ENCODE data around the gene ANKS1A. TPM values are rescaled to one million over a fixed set of nuclear protein-coding genes. Genes with fewer than 3 reads are reported as not detected.
"Not testable (repeated sequence)": the region's sequence is repeated elsewhere in the genome, so short reads cannot be mapped to it uniquely, and the experiment has no call there.

ANKS1A gene
- polyA plus RNA-seq, 1 donor: 64.0 TPM

- peak; percentile 98 for DNase-seq
These were observed 1.1 kb upstream of the ANKS1A start, which contains the start of gene TAF11 for GRCh38 chr6:34887753-34888513. Gene TAF11, minus strand, starts transcription at chr6:34888042. Its CDS starts 85 bp downstream, at chr6:34887957.

- no peak for DNase-seq
These were observed 570 bp upstream of the ANKS1A start for GRCh38 chr6:34888514-34888856.

GRCh38 chr6:34890533-34890925 is 1.5 kb downstream of the ANKS1A start:
- DNase-seq: peak; percentile 3

GRCh38 chr6:34891296-34891695 is 2.2 kb downstream of the ANKS1A start:
- no peak for DNase-seq

- no peak for DNase-seq
These were observed 5.6 kb downstream of the ANKS1A start for GRCh38 chr6:34894693-34895092.

GRCh38 chr6:34897130-34897529 is 8.1 kb downstream of the ANKS1A start:
- no peak for DNase-seq

- DNase-seq: no peak
These were observed 8.7 kb downstream of the ANKS1A start for GRCh38 chr6:34897716-34898115.

- DNase-seq: not testable (repeated sequence)
These were observed 10.7 kb downstream of the ANKS1A start for GRCh38 chr6:34899748-34900147.

GRCh38 chr6:34900321-34901031 is 11.4 kb downstream of the ANKS1A start:
- DNase-seq: no peak

- no peak for DNase-seq
These were observed 12.9 kb downstream of the ANKS1A start for GRCh38 chr6:34901930-34902329.

- DNase-seq: no peak
These were observed 16.0 kb downstream of the ANKS1A start for GRCh38 chr6:34904990-34905613.

GRCh38 chr6:34906826-34907225 is 17.8 kb downstream of the ANKS1A start:
- no peak for DNase-seq

- no peak for DNase-seq
These were observed 19.1 kb downstream of the ANKS1A start for GRCh38 chr6:34908194-34908593.

GRCh38 chr6:34909320-34909883 is 20.3 kb downstream of the ANKS1A start:
- DNase-seq: no peak

- no peak for DNase-seq
These were observed 22.8 kb downstream of the ANKS1A start for GRCh38 chr6:34911822-34912221.

- DNase-seq: no peak
These were observed 23.8 kb downstream of the ANKS1A start for GRCh38 chr6:34912715-34913464.

- DNase-seq: no peak
These were observed 25.3 kb downstream of the ANKS1A start for GRCh38 chr6:34914358-34914757.

GRCh38 chr6:34916348-34916967 is 27.4 kb downstream of the ANKS1A start:
- peak; percentile 22 for DNase-seq

- no peak for DNase-seq
These were observed 28.7 kb downstream of the ANKS1A start for GRCh38 chr6:34917626-34918285.

- DNase-seq: peak; percentile 19
These were observed 30.6 kb downstream of the ANKS1A start for GRCh38 chr6:34919651-34920050.

- no peak for DNase-seq
These were observed 31.0 kb downstream of the ANKS1A start for GRCh38 chr6:34920097-34920496.
